ENCODE results near the gene PPFIBP1. TPM values are rescaled to one million over a fixed set of nuclear protein-coding genes. Genes with fewer than 3 reads are reported as not detected.

The PPFIBP1 gene
- total RNA-seq, 1 donor from 2014 or later: 136 TPM

GRCh38 chr12:27667540-27667939, 143.5 kb downstream of the PPFIBP1 start:
- H3K9me3 ChIP-seq: no peaks in the 10 kb centered on the region
- TF ChIP-seq CTCF (IDR thresholded peaks at IDR 0.05): no peak
- no peak overlapping the region for H3K4me3 ChIP-seq
- H3K4me1 ChIP-seq: no peaks in the 10 kb centered on the region
- H3K27ac ChIP-seq: no peak overlapping the region
- no peak for ATAC-seq
- intact Hi-C loops (cut with DNase I): no loop called here
- peaks cover 41% of the 10 kb centered on the region for H3K36me3 ChIP-seq
- no peak for DNase-seq
- no peaks in the 10 kb centered on the region for H3K27me3 ChIP-seq

- H3K4me1 ChIP-seq: no peaks in the 10 kb centered on the region
- no peaks in the 10 kb centered on the region for H3K9me3 ChIP-seq
- no peak for TF ChIP-seq CTCF (IDR thresholded peaks at IDR 0.05)
- H3K36me3 ChIP-seq: peaks cover 43% of the 10 kb centered on the region
- no peak for ATAC-seq
- no peaks in the 10 kb centered on the region for H3K27me3 ChIP-seq
- no peak overlapping the region for H3K27ac ChIP-seq
- H3K4me3 ChIP-seq: no peak overlapping the region
- DNase-seq: no peak
- intact Hi-C loops (cut with DNase I): no loop called here
Observed at GRCh38 chr12:27672051-27672450, 148.0 kb downstream of the PPFIBP1 start.

- Histone ChIP-seq H3K27me3 (no peaks in the 10 kb centered on the region), H3K4me3 (no peak overlapping the region), H3K36me3 (peaks cover 42% of the 10 kb centered on the region), H3K4me1 (no peaks in the 10 kb centered on the region), H3K9me3 (no peaks in the 10 kb centered on the region), H3K27ac (no peak overlapping the region)
- intact Hi-C loops (cut with DNase I): no loop called here
- no peak for TF ChIP-seq CTCF (IDR thresholded peaks at IDR 0.05)
- ATAC-seq (no peak), DNase-seq (no peak)
Observed at GRCh38 chr12:27672643-27673042, 148.6 kb downstream of the PPFIBP1 start.

GRCh38 chr12:27673101-27673718, 149.2 kb downstream of the PPFIBP1 start:
- no peaks in the 10 kb centered on the region for H3K4me1 ChIP-seq
- no peak for ATAC-seq
- TF ChIP-seq CTCF (IDR thresholded peaks at IDR 0.05): no peak
- peaks cover 36% of the 10 kb centered on the region for H3K36me3 ChIP-seq
- intact Hi-C loops (cut with DNase I): no loop called here
- no peak for DNase-seq
- H3K27ac ChIP-seq: no peak overlapping the region
- no peaks in the 10 kb centered on the region for H3K27me3 ChIP-seq
- H3K4me3 ChIP-seq: no peak overlapping the region
- no peaks in the 10 kb centered on the region for H3K9me3 ChIP-seq

GRCh38 chr12:27674989-27675388, 151.0 kb downstream of the PPFIBP1 start:
- Histone ChIP-seq H3K27me3 (no peaks in the 10 kb centered on the region), H3K4me3 (no peak overlapping the region), H3K9me3 (no peaks in the 10 kb centered on the region), H3K36me3 (peaks cover 43% of the 10 kb centered on the region), H3K4me1 (no peaks in the 10 kb centered on the region), H3K27ac (no peak overlapping the region)
- ATAC-seq (no peak), DNase-seq (no peak)
- TF ChIP-seq CTCF (IDR thresholded peaks at IDR 0.05): no peak
- intact Hi-C loops (cut with DNase I): no loop called here

GRCh38 chr12:27680619-27681018, 156.6 kb downstream of the PPFIBP1 start:
- TF ChIP-seq CTCF (IDR thresholded peaks at IDR 0.05): no peak
- Histone ChIP-seq H3K36me3 (peaks cover 78% of the 10 kb centered on the region), H3K9me3 (no peaks in the 10 kb centered on the region), H3K4me1 (no peaks in the 10 kb centered on the region), H3K4me3 (no peak overlapping the region), H3K27ac (no peak overlapping the region), H3K27me3 (no peaks in the 10 kb centered on the region)
- ATAC-seq (no peak), DNase-seq (no peak)
- intact Hi-C loops (cut with DNase I): no loop called here
